ENCODE results near the gene TPP1.

Gene TPP1

GRCh38 chr11:6626971-6627761, 7.9 kb upstream of the TPP1 start:
- no peak for DNase-seq

GRCh38 chr11:6625832-6626420, 6.7 kb upstream of the TPP1 start:
- no peak for DNase-seq

- DNase-seq = no peak
Observed at GRCh38 chr11:6625156-6625831, 6.1 kb upstream of the TPP1 start.

GRCh38 chr11:6623391-6624363, 4.5 kb upstream of the TPP1 start:
- no peak for DNase-seq

- no peak for DNase-seq
Observed at GRCh38 chr11:6622261-6623171, 3.3 kb upstream of the TPP1 start.

- no peak for DNase-seq
Observed at GRCh38 chr11:6621711-6622211, 2.5 kb upstream of the TPP1 start.

- DNase-seq = no peak
Observed at GRCh38 chr11:6620636-6621035, 1.4 kb upstream of the TPP1 start.

GRCh38 chr11:6618117-6619003, 862 bp downstream of the TPP1 start:
- no peak for DNase-seq

- DNase-seq = no peak
Observed at GRCh38 chr11:6617315-6617781, 1.9 kb downstream of the TPP1 start.

GRCh38 chr11:6616596-6617250, 2.5 kb downstream of the TPP1 start:
- DNase-seq = no peak

GRCh38 chr11:6615882-6616585, 3.2 kb downstream of the TPP1 start:
- no peak for DNase-seq

GRCh38 chr11:6615046-6615445, 4.2 kb downstream of the TPP1 start:
- DNase-seq = no peak

- no peak for DNase-seq
Observed at GRCh38 chr11:6614446-6614845, 4.8 kb downstream of the TPP1 start.

GRCh38 chr11:6613496-6613895, 5.7 kb downstream of the TPP1 start:
- DNase-seq = no peak

GRCh38 chr11:6612213-6613041, 6.8 kb downstream of the TPP1 start, which contains the start of gene TAF10:
TAF10 (minus strand) TSS chr11:6612216; CDS start chr11:6612189, 27 bp downstream.
- DNase-seq = peak; percentile 61 to 75

- DNase-seq = no peak
Observed at GRCh38 chr11:6611963-6612212, 7.3 kb downstream of the TPP1 start.

- no peak for DNase-seq
Observed at GRCh38 chr11:6611092-6611962, 7.9 kb downstream of the TPP1 start.

All from cerebellar nuclear complex (tissue), 1 donor.